Measurements from ENCODE around the gene KPNA6. TPM values are rescaled to one million over a fixed set of nuclear protein-coding genes. Genes with fewer than 3 reads are reported as not detected.

KPNA6 gene
- total and polyA plus RNA-seq, 2 of the 13 experiments (the other 11 are each of a cell fraction or from before 2014, with no cell fraction given), result 22.0 to 47.5 TPM

DNA sequence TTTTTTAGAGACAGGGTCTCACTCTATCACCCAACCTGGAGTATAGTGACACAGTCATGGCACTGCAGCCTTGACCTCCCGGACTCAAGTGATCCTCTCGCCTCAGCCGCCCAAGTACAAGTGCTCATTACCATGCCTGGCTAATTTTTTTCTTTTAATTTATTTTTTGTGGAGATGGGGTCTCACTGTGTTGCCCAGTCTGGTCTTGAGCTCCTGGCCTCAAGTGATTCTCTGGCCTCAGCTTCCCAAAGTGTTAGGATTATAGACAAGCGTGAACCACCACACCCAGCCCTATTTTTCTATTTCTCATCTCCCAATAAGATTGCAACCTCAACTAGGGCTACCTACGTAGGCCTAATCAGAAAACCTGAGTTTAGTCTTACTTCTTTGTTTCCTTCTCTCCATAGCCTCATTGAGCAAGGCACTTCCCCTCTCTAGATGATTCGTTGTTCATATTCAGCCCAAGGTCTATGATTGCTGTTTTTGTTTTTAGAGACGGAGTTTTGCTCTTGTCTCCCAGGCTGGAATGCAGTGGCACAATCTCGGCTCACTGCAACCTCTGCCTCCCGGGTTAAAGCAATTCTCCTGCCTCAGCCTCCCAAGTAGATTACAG is 1.1 kb upstream of the KPNA6 start:
- Histone ChIP-seq H3K9me3 (ENCODE audit: low read length) (no peaks in the 10 kb centered on the region), H3K79me2 (ENCODE audit: insufficient read depth, low read length) (peaks cover 38% of the 10 kb centered on the region), H3K36me3 (replicated peaks in 1 of 2; ENCODE audit: control insufficient read depth in 1 of 2, insufficient read depth in 2 of 2, low read length in 2 of 2) (0 out of 5 replicates have a peak, but pooled peaks cover 0 to 5% of the 10 kb centered on the region in 2 experiments), H3K27me3 (ENCODE audit: control insufficient read depth in 1 of 2, insufficient read depth in 2 of 2, low read length in 2 of 2) (no peaks in the 10 kb centered on the region; a peak in 1 of 5 replicates), H4K20me1 (ENCODE audit: insufficient read depth, low read length) (peaks cover 4% of the 10 kb centered on the region; the same call in 1 of the 2 replicates), H3K4me3 (replicated peaks in 1 of 3; ENCODE audit: insufficient read depth in 1 of 3, low read depth in 2 of 3, low read length in 3 of 3) (no peak overlapping the region), H3K9ac (ENCODE audit: insufficient read depth, low read depth, low read length) (no peak overlapping the region), H3K4me2 (ENCODE audit: low read depth, low read length) (no peak overlapping the region), H3K4me1 (ENCODE audit: insufficient read depth, low read length) (peaks cover 53% of the 10 kb centered on the region), H3K27ac (ENCODE audit: extremely low read length, insufficient read depth, low read length) (no peak overlapping the region), H2AFZ (ENCODE audit: low read length) (no peak overlapping the region)
- ChIA-PET CTCF (ENCODE audit: low intra/inter-chr PET ratio, low total read pairs) (no interaction called here), POLR2A (interaction anchor here (0.9 to 2.9 kb wide), 4 partner anchors 14 to 244 kb away, joined by 3 to 37 read pairs (median 8); partner anchors contain the start of genes CCDC28B and TMEM39B)
- no TSS peak for BruUV-seq (replicated peaks)
- intact Hi-C loops (cut with micrococcal nuclease; ENCODE audit: unreplicated experiment), result loop anchor here (5.0 kb wide), 1 partner anchor 34 kb away; the partner anchor contains the start of gene TMEM39B
- ATAC-seq (no peak), DNase-seq (ENCODE audit: low spot score) (no peak), FAIRE-seq (no peak)
- in situ Hi-C loops (cut with HindIII; ENCODE audit: extremely low pct_ligation_motif_present, low pct_unique_long_range_greater_than_20kb), result no loop called here
- TF ChIP-seq, protein P1, sequence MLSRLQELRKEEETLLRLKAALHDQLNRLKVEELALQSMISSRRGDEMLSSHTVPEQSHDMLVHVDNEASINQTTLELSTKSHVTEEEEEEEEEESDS (CRISPR knock-in tag; IDR thresholded peaks at IDR 0.05; ENCODE audit: borderline replicate concordance), result no peak
- no peak for TF ChIP-seq ZNF350 (CRISPR knock-in tag; IDR thresholded peaks at IDR 0.05; ENCODE audit: borderline replicate concordance, low read depth)
- no peak for TF ChIP-seq ZC3H13 (CRISPR knock-in tag; IDR thresholded peaks at IDR 0.05)
- peak; percentile 87; the same call in 1 of the 2 replicates for TF ChIP-seq ZNF441 (CRISPR knock-in tag; IDR thresholded peaks at IDR 0.05; ENCODE audit: borderline replicate concordance)
- peak; percentile 78 for TF ChIP-seq ZNF121 (CRISPR knock-in tag; IDR thresholded peaks at IDR 0.05)
- TF ChIP-seq SMYD3 (CRISPR knock-in tag; IDR thresholded peaks at IDR 0.05), result no peak
- no peak for TF ChIP-seq WIZ (CRISPR knock-in tag; IDR thresholded peaks at IDR 0.05)
- no peak for TF ChIP-seq ZNF546 (CRISPR knock-in tag; conservative IDR thresholded peaks at IDR 0.05)
- TF ChIP-seq, protein P2, sequence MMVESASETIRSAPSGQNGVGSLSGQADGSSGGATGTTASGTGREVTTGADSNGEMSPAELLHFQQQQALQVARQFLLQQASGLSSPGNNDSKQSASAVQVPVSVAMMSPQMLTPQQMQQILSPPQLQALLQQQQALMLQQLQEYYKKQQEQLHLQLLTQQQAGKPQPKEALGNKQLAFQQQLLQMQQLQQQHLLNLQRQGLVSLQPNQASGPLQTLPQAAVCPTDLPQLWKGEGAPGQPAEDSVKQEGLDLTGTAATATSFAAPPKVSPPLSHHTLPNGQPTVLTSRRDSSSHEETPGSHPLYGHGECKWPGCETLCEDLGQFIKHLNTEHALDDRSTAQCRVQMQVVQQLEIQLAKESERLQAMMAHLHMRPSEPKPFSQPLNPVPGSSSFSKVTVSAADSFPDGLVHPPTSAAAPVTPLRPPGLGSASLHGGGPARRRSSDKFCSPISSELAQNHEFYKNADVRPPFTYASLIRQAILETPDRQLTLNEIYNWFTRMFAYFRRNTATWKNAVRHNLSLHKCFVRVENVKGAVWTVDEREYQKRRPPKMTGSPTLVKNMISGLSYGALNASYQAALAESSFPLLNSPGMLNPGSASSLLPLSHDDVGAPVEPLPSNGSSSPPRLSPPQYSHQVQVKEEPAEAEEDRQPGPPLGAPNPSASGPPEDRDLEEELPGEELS (CRISPR knock-in tag; IDR thresholded peaks at IDR 0.05), result no peak
- TF ChIP-seq ZNF605 (CRISPR knock-in tag; IDR thresholded peaks at IDR 0.05), result no peak
- TF ChIP-seq ZNF556 (CRISPR knock-in tag; IDR thresholded peaks at IDR 0.05; ENCODE audit: borderline replicate concordance), result no peak
- TF ChIP-seq, protein P3, sequence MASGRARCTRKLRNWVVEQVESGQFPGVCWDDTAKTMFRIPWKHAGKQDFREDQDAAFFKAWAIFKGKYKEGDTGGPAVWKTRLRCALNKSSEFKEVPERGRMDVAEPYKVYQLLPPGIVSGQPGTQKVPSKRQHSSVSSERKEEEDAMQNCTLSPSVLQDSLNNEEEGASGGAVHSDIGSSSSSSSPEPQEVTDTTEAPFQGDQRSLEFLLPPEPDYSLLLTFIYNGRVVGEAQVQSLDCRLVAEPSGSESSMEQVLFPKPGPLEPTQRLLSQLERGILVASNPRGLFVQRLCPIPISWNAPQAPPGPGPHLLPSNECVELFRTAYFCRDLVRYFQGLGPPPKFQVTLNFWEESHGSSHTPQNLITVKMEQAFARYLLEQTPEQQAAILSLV (CRISPR knock-in tag; IDR thresholded peaks at IDR 0.05; ENCODE audit: borderline replicate concordance), result no peak
- 97% methylated on average over 9 of the region's 9 CpGs for WGBS (ENCODE audit: low lambda C conversion rate)
